Activated CD8-positive, alpha-beta memory T cell treated with anti-CD3 and anti-CD28 coated beads for 48 hours (primary cell): Measurements from ENCODE around the gene TRPC6.
"Not testable (repeated sequence)": the region's sequence is repeated elsewhere in the genome, so short reads cannot be mapped to it uniquely, and the experiment has no call there.

ENCODE experiments used
- DNase-seq, 3 experiments: peaks; one replicate each; pipeline ENCODE4 v3.0.0-alpha.2; 2020; ENCODE audit warnings: low read depth in 2 of 3, low spot score in 2 of 3

Gene TRPC6

DNA sequence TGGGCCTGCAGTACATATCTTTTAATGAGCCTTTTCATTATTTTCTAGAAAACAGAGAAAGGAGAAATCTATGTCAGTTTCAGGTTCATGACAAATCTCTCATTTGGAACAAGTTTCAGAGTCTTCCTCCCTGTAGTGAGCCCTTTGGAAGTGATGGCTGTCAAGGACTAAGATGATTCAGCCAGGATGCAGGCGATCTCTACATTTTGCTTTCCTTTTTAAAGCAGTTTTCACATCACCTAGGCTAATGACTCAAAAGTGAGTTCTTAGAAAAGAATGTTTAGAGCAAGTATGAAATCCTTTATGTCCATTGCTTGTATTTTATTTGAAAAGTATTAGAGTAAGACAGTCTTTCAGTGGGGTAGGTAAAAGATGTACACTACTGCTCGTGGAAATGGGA, 130.1 kb downstream of the TRPC6 start:
- no peak for DNase-seq

DNA sequence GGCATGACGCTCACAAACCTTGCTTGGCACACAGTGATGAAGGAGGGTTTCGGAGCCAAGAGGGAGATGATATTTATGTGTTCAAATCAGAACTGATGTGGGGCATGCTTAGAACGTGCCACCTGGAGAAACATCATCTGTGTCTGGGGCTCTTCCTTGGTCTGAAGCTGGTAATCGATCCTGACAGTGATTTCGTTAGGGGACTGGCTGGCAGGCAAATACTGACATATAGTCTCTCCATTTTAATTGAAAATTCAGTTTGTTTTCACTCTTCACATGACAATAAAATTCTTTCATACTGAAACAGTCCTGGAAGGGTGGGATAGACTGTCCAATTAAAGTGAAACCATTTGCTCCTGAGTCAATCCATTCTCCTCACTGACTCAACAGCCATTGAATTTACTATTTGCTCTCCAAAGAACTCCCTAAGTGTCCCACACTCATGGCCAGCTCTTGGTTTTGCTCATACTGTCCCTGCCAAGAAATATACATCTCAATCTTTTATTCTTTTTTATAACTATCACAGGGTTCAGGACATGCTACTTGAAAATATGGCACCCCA, 134.8 kb downstream of the TRPC6 start:
- DNase-seq: no peak

DNA sequence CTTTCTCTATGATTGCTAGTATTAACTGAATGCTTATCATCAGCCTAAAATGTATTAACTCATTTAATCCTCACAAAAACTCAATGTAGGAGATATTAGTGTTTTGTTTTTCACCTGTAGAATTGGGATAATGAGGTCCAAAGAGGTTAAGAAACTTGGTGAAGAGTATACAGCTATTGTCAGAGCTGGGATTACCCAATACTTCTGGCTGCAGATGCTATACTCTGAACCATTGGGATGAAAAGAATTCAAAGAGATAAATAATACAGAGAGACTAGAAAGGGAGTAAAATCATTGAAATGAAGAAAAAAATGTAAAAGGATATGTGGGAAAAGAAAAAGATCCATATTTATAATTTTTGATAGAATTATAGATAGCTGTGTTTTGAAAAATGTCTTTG, 137.1 kb downstream of the TRPC6 start:
- no peak for DNase-seq

DNA sequence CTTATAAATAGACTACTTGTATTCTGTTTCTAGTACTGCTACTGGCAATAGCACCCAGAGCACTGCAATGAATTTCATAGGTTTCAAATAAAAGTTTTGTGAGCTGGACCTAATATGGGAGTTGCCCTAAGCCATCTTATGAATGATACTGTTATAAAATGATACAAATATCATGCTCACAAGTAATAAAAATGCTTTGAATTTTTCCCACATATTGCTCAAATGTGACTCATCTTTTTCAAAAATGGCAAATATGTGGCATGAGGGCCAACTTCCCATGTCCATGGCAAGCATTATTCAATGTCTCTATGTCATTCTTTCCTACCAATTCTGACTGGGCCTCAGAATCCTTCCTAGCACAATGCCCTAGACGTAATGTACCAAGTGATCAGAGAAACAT, 137.6 kb downstream of the TRPC6 start:
- DNase-seq: no peak

DNA sequence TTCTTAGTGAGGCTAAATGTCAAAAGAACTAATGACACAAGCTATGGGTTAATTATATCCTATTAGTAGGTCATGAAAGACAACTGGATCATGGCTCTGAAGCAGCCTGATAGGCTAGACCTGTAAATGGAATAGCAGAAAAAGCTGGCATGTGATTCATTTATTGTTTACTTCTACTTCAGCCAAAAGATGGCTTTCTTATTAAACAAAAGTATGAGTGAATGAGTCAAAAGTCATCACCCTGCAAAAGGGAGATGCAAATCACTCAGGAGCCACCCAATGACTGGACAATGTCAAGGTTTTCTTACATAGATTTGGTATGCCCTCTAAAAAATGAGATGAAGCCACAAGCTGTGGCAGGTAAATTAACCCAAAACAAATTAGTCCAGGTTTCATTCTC, 138.0 kb downstream of the TRPC6 start:
- DNase-seq: no peak

DNA sequence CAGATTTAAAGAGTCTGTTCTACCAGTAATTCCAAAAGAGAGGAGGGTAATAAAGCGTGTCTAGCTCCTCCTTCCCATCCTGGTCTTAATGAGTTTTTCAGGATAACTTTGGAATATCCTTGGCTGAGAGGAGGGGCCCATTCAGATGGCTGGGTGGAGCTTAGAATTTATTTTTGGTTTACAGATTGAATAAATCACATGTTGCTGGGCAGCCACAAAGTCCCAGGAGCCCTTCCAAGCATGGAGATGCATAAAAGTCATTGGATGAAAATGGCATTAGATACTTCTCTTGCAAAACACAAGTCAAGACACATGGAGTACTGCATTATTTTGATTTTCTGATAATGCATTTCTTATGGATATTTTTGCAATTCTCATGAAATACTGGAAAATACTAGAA, 139.0 kb downstream of the TRPC6 start:
- DNase-seq: no peak

DNA sequence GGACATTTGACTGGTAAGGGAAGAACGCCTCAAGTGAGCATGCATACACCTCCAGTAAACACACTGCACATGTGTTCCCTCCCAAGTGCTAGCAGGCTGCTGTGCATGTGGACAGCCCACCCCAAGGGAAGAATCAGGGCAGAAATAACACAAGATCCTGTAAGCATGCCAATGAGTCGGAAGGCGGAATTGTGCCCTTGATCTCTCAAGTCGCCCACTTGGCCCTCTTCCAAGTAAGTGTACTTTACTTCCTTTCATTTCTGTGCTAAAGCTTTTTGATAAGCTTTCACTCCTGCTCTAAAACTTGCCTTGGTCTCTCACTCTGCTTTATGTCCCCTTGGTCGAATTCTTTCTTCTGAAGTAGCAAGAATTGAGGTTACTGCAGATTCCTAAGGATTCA, 139.6 kb downstream of the TRPC6 start:
- DNase-seq: no peak

DNA sequence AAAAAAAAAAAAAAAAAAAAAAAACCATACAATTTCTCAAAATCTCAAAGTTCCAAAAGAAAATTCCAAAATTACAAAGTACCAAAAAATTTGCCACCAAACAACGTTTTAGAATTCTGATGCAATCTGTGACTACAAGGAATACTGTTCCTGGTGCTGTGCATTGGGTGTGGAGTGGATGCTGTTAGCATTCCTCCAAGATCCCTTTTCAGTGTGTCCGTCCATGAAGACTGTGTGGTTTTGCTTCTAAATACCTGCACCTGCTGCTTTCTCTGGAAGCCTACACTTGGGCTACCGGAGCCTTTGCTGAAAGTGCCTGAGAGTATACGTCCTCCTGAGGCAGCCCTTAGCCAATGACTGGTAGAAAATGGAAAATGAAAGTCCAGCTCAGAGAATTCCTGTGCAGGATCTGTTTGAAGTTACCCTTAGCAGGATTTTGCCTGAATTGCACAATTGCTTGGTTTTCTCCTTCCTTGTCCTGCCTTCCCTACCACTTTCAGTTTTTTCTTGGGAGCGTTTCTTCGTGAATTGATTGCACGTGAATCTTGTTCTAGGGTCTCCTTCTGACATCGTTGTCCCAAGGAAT, 140.8 kb downstream of the TRPC6 start:
- no peak for DNase-seq

DNA sequence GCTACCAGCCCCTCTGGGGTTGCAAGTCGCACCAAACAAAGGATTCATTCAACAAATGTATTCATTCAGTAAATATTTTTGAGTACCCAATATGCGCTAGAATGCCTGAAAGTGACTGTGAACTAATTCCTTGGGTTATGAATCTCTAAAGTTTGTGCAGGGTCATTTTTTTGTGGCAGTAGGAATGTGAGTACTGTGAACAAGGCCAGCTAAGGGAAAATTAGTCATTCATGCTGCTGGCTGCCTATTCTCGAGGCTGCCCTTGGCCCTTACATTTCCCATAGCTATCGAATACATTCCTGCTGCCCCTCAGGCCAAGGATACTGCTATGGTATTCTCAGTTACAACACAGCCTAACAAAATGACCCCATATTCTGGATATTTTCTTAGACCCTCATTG, 141.6 kb downstream of the TRPC6 start:
- DNase-seq: no peak

DNA sequence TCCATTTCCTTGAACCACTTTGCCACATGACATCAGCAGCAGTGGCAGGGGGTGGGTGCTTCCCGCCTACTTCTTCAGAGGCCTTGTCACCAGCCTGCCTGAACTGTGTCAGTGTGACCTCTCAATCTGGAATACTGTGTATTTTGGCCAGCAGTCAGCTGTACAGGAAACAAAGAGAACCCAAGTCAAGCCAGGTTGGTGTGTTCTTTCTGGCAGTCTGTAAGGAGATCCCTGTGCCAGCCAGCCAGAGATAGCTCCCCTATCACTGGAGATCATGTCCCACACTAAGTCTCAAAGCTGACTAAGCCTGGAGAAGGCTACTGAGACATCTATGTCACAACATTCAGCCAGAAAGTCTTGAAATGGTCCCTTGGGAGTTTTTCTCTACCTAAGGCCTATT, 142.1 kb downstream of the TRPC6 start:
- no peak for DNase-seq

DNA sequence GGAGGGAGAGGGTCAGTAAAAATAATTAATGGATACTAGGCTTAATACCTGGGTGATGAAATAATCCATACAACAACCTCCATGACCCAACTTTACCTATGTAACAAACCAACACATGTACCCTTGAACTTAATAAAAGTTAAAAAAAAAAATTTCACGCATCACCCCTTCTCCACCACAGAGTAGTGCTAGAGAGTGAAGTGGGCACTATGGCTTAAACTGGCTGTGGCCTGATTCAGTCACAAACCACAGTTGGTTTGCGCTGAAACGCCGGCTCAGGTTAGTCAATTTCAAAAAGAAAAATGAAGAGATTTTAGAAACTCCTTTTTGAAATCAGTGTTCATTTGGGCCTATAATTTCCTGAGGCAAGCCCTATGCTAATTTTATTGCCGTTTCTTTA, 144.3 kb downstream of the TRPC6 start:
- no peak for DNase-seq

DNA sequence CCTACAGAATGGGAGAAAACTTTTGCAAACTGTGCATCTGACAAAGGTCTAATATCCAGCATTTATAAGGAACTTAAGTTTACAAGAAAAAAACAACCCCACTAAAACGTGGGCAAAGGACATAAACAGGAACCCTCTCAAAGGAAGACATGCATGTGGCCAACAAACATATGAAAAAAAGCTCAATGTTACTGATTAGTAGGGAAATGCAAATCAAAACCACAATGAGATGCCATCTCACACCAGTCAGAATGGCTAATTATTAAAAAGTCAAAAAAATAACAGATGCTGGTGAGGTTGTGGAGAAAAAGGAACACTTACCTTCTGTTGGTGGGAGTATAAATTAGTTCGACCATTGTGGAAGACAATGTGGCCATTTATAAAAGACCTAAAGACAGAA, 145.1 kb downstream of the TRPC6 start:
- not testable (repeated sequence) for DNase-seq

DNA sequence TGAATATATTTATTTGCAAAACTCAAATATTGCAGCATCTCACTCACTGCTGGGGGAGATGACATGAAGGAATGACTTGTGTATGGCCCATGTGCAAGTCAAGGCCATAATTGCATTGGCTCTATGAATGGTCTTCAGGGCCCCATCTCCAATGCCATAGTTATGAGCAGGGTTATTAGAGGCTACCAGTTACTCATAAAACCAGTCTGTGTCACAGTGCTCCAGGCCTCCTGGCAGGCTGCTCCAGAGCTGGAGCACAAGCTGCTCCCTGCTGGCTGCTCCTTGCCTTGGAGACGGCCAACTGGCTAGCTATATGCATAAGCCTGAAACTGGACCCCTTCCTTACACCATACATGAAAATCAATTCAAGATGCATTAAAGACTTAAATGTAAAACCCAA, 145.7 kb downstream of the TRPC6 start:
- DNase-seq: no peak

DNA sequence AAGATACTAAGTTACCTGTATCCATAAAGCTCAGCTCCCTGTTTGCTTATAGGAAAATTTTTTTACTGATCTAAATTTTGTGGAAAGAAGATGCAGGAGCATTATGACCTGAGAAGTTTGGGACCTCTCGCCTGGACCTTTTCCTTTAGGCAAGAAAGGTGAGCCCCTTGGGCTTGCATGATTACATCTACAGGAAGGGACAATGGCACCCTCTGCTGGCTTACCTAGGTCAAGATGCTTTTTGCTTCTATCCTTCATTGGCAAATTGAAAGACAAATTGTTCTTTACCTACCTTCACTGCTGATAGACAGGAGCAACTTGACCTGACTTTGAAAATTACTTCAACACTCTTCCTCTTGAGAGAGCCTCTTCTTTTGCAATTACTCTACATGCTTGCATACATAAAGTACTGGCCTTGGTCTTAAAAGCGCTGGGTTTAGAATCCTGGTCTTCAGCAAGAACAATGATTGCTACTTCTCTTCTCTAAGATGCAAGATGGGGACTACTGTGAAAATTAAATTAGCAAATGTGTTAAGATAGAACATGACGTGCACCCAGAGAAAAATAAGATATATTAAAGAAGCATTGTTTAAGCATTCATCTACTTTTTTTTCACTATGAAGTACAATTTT, 147.2 kb downstream of the TRPC6 start:
- DNase-seq: no peak

DNA sequence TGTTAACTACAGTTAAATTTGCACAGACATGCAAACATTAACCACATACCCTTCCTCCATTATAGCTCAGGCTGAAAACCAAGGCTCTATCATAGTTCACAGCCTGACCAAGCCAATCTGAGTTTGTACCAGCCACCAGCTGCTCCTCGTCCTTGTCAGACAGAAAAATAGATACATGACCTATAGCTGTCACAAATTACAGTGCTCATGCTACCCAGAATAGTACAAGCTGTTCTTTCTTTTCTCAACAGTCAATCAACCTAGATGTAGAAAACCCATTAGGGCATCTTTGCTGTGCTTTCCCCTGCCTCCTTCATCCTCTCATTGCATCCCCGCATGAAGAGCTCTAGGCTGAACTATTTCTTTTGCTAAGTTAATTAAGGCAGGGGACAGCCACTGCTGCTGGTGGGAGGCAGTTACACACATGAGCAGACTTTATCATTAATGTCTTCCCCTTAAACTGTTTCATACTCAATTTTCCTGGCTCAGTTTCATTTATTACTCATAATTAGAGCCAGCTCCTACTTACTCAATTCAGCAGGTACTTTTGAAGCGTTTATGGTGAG, 148.3 kb downstream of the TRPC6 start:
- DNase-seq: no peak

DNA sequence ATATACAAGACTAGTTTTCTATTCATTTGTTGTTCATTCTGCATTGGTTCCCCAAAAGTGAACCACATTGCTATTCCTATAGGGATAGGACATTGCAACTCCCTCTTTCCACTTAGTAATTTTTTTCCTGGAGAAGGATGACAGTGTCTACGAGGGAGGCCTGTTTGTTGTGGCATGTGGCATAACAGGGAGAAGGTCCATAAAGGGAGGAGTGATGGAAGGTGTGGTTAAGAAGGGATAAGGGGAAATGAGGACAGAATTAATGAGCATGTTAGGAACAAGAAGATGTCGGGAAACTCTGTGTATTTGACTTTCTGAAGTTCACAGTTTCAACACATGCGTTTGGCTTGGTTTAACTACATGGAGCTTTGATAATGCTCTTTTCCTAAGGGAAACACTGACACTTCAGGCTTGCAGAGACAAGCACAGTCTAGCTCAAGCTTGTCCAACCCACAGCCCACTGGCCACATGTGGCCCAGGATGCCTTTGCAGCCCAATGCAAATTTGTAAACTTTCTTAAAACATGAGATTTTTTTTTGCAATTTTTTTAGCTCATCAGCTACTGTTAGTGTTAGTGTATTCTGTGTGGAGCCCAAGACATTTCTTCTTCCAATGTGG, 149.7 kb downstream of the TRPC6 start:
- DNase-seq: no peak

DNA sequence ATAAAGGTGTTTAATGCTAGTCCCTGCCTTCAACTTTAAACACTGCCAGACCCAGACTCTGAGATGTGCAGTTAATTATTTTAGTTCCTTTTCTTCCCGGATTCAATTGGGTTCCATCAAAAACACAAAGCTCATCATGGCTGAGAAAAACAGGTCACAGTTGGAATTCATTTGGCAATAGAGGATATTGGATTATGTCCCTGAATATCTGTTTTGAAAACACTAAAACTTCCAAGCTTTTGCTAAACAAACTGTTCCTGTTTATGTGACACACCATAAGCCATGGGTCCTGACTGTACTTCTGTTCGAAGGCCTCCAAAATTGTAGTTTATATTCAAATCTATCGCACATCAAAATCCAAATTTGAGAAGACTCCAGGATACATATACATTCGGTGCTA, 150.7 kb downstream of the TRPC6 start:
- DNase-seq: no peak

DNA sequence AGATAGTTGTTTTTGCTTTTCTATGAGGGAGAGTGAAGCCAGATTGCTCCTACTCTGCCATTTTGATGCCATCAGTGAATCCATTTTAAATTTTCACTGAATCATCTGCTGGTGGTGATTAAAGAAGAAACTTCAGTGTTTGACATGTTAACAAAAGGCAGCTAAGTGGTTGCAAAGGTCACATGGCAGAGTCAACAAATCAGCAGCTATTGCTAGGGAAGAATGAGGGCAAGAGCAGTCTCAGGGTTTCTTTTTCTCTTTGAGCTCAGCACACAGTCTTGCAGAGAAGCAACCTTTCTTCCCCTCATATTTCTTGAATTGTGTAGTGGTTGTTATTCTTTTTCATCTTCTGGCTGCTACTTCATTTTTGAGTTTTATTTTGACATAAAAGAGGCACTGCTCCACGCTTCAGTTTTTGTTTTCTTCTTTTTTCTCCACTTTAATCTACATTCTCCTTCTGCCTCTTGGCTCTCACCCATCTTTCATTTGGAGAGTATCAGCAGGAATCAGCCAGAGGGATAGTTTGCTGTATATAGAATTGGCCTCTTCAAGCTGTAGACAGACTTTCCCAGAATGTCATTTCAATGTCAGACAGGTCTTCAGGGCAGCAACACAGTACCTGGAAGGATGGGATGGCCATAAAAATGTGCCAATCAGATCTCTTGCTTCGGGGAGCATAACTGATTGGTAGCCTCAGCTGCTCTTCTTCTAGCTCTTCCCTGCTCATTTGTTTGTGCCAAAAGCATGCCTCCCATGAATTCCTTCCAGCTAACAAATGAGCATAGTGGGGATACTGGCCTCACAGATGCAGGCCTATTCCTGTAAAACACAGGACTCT, 153.9 kb downstream of the TRPC6 start:
- no peak for DNase-seq

DNA sequence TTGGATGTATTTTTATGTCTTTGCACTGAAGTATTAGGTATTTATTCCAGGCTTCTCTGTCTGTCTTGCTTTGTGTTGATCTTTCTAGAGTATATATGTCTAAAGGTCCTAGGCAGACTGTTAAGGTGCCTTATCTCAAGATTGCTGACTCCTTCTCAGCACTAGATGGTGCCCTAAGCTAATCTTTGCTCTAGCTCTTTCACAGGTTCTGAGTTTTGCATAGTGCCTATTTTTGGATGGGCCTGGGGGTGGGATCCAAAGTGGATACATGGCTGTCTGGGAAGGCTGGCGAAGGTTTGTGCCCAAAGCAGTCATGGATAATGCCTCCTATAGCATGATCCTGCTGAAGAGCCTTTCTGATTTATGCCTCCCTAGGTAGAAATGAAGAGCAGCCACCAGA, 154.9 kb downstream of the TRPC6 start:
- DNase-seq: no peak

DNA sequence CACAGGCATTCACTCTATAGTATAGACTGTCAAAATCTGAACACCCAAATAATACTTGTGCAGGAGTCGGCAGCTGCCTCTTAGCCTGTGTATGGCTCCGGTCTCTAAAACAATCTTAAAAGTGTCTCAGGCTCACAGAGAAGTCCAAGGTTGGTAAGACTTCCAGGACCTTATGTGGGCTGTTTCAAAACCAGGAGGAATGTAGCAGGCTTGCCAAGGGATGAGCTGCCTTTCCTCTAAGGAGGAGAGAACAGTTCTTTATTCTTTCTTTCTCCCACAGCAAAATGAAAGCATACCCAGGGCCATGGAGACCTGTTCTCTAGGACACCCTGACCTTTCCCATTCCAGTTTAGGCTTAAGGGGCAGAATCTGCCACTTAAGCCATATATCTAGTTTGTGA, 176.5 kb downstream of the TRPC6 start:
- no peak for DNase-seq
